Endothelial cell of umbilical vein (primary cell): ENCODE measurements around the gene ORC5. TPM values are rescaled to one million over a fixed set of nuclear protein-coding genes. Genes with fewer than 3 reads are reported as not detected.

Experiments used
- BruUV-seq: library from RNA; stranded (reverse); fragments of 400-500 nt; replicated peaks from 2 replicates; lab custom pipeline; 2021; lab: Mats Ljungman, UMichigan
- CTCF ChIA-PET: fragments of 300-600, 350-600 bp; sonication (Branson Sonifier 250); formaldehyde crosslinking; loops from one replicate; lab custom pipeline; 2021; ENCODE audit warnings: antibody characterized with exemption, inconsistent platforms; lab: Charles Lee
- POLR2A ChIA-PET: fragments of 300-600, 350-600 bp; sonication (Branson Sonifier 250); formaldehyde crosslinking; loops from one replicate; lab custom pipeline; 2021; ENCODE audit warnings: antibody characterized with exemption, inconsistent platforms; lab: Charles Lee
- DNase-seq: peaks from one replicate; pipeline ENCODE4 v3.0.0-alpha.2; 2011; ENCODE audit warnings: low read depth, low spot score
- FAIRE-seq: peaks from 2 replicates; lab custom pipeline; 2011; peaks lifted over from hg19 to GRCh38; lab: Jason Lieb, UNC
- H2AFZ ChIP-seq: 2 replicates; pipeline ENCODE4 v1.6.0; 2012; ENCODE audit warnings: low read depth, low read length, control low read depth, inconsistent platforms
- H3K27ac ChIP-seq: 2 replicates; pipeline ENCODE4 v1.5.1; 2011; ENCODE audit warnings: low read depth, mild to moderate bottlenecking, control low read depth, low read length, moderate library complexity; ENCODE audit not compliant: insufficient read depth
- H3K27me3 ChIP-seq, 2 experiments: 2 replicates each; pipeline versions ENCODE4 v1.6.0 to v1.6.1; 2011; ENCODE audit warnings: low read length in 2 of 2, mixed read lengths in 1 of 2; ENCODE audit not compliant: control insufficient read depth in 2 of 2, insufficient read depth in 2 of 2
- H3K36me3 ChIP-seq, 2 experiments: 2 replicates in 1 of 2; 3 replicates in 1 of 2; pipeline ENCODE4 v1.5.1; 2011; ENCODE audit warnings: low read length in 2 of 2, mild to moderate bottlenecking in 1 of 2, moderate library complexity in 1 of 2; ENCODE audit not compliant: control insufficient read depth in 2 of 2, insufficient read depth in 2 of 2; ENCODE audit errors: extremely low read depth in 1 of 2
- H3K4me1 ChIP-seq: 3 replicates; pipeline ENCODE4 v1.5.1; 2011; ENCODE audit warnings: mild to moderate bottlenecking, low read length; ENCODE audit not compliant: control insufficient read depth, insufficient read depth; ENCODE audit errors: extremely low read depth
- H3K4me2 ChIP-seq: 2 replicates; pipeline ENCODE4 v1.6.1; 2011; ENCODE audit warnings: low read length, control low read depth, mixed read lengths; ENCODE audit not compliant: insufficient read depth
- H3K4me3 ChIP-seq, 3 experiments: fragments of 200-600 bp in 1 of 3; sonication (generic), shearing (Covaris generic) in 1 of 3; replicated peaks in 1 of 3; 2 replicates each; pipeline ENCODE4 v1.5.1; 2011 to 2016; ENCODE audit warnings: control low read depth in 3 of 3, low read length in 3 of 3, mild to moderate bottlenecking in 2 of 3, inconsistent platforms in 1 of 3, low read depth in 1 of 3, moderate library complexity in 1 of 3; ENCODE audit not compliant: insufficient read depth in 1 of 3
- H3K79me2 ChIP-seq: 2 replicates; pipeline ENCODE4 v1.6.0; 2012; ENCODE audit warnings: low read length, inconsistent platforms; ENCODE audit not compliant: control insufficient read depth, insufficient read depth
- H3K9ac ChIP-seq: replicated peaks from 2 replicates; pipeline ENCODE3; 2011; ENCODE audit warnings: low read length, control low read depth; ENCODE audit not compliant: insufficient read depth; ENCODE audit errors: extremely low read depth
- H3K9me1 ChIP-seq: replicated peaks from 3 replicates; pipeline ENCODE4 v1.6.0; 2011; ENCODE audit warnings: mild to moderate bottlenecking, low read length; ENCODE audit not compliant: control insufficient read depth, insufficient read depth; ENCODE audit errors: extremely low read depth
- H3K9me3 ChIP-seq: replicated peaks from 2 replicates; pipeline ENCODE4 v1.5.1; 2012; ENCODE audit warnings: low read length, inconsistent platforms; ENCODE audit not compliant: control insufficient read depth, insufficient read depth
- H4K20me1 ChIP-seq: replicated peaks from 2 replicates; pipeline ENCODE3; 2011; ENCODE audit warnings: mild to moderate bottlenecking, low read length; ENCODE audit not compliant: control insufficient read depth, insufficient read depth; ENCODE audit errors: extremely low read depth
- EZH2 ChIP-seq: IDR thresholded peaks from 2 replicates; pipeline ENCODE4 v1.6.1; 2012; ENCODE audit warnings: borderline replicate concordance, low read depth, mild to moderate bottlenecking, moderate library complexity, low read length, inconsistent platforms; ENCODE audit not compliant: severe bottlenecking
- FOS ChIP-seq: IDR thresholded peaks from 2 replicates; pipeline ENCODE4 v1.6.1; 2011; ENCODE audit warnings: mild to moderate bottlenecking, low read length, moderate library complexity, borderline replicate concordance; ENCODE audit not compliant: insufficient read depth
- GATA2 ChIP-seq: IDR thresholded peaks from 2 replicates; pipeline ENCODE4 v1.7.0; 2011; ENCODE audit warnings: low read depth, mild to moderate bottlenecking, moderate library complexity, mixed read lengths, low read length; ENCODE audit not compliant: insufficient read length, insufficient read depth
- MYC ChIP-seq: IDR thresholded peaks from one replicate; pipeline ENCODE4 v1.6.1; 2011; ENCODE audit warnings: mild to moderate bottlenecking, low read depth, low read length
- POLR2AphosphoS5 ChIP-seq: IDR thresholded peaks from 2 replicates; pipeline ENCODE4 v1.6.1; 2012; ENCODE audit warnings: low read depth, mild to moderate bottlenecking, control low read depth, low read length, moderate library complexity; ENCODE audit not compliant: insufficient read depth
- dilution Hi-C: fragments of 300-500 bp; cut with MboI; formaldehyde crosslinking; loops from one replicate; pipeline ENCODE4 v1.15.0; 2019; ENCODE audit warnings: low sequenced_read_pairs; ENCODE audit not compliant: extremely low pct_ligation_motif_present
- intact Hi-C: fragments of 100-400 bp; cut with micrococcal nuclease; formaldehyde crosslinking; loops from one replicate; pipeline ENCODE4 v1.10.0; 2022
- polyA plus RNA-seq, 4 experiments: library from polyadenylated mRNA; depleted of rRNA in 3 of 4; stranded (reverse) in 3 of 4; unstranded in 1 of 4; fragments of >200 nt; gene quantifications; 2 replicates each; pipeline versions ENCODE4 v1.2.1 to v1.2.3, GENCODE V29; 2011 to 2012; ENCODE audit warnings: missing spikeins in 1 of 4
- total RNA-seq: library from RNA; stranded (reverse); gene quantifications from 2 replicates; pipeline ENCODE4 v1.2.3, GENCODE V29; 2021

ORC5 gene
- total and polyA plus RNA-seq, 2 donors (not counting 3 experiments of a cell fraction or from before 2014, with no cell fraction given) = 7.9 to 21.1 TPM

GRCh38 chr7:104174798-104175197, 33.0 kb downstream of the ORC5 start:
- Histone ChIP-seq H3K36me3 (peaks cover 0 to 2% of the 10 kb centered on the region in 2 experiments), H4K20me1 (no peaks in the 10 kb centered on the region), H3K79me2 (no peaks in the 10 kb centered on the region), H3K27ac (peak overlapping the region; percentile 41), H3K9ac (no peak overlapping the region), H3K9me3 (no peaks in the 10 kb centered on the region), H3K4me3 (no peak overlapping the region), H3K9me1 (no peaks in the 10 kb centered on the region), H3K4me1 (peaks cover 12% of the 10 kb centered on the region), H2AFZ (no peak overlapping the region), H3K27me3 (no peaks in the 10 kb centered on the region), H3K4me2 (no peak overlapping the region)
- TF ChIP-seq POLR2AphosphoS5 (no peak), GATA2 (no peak)
- intact Hi-C loops (no loop called here), dilution Hi-C loops (no loop called here)
- DNase-seq = peak; percentile 84
- ChIA-PET POLR2A (no interaction called here), CTCF (interaction anchor here (0.6 to 1.3 kb wide), 4 partner anchors 10 to 93 kb away, joined by 3 to 5 read pairs (median 4); no protein-coding TSS in a partner anchor)
- BruUV-seq = no TSS peak
- no peak for FAIRE-seq

GRCh38 chr7:104162081-104162480, 45.7 kb downstream of the ORC5 start:
- H3K4me1 ChIP-seq = no peaks in the 10 kb centered on the region

More at GRCh38 chr7:104162081-104162480, 45.7 kb downstream of the ORC5 start:
- H3K36me3 ChIP-seq = peaks cover 0 to 3% of the 10 kb centered on the region in 2 experiments
- no peak for FAIRE-seq
- ChIA-PET POLR2A (no interaction called here), CTCF (interaction anchor here (1.4 to 2.1 kb wide), 5 partner anchors 56 to 638 kb away, joined by 5 to 11 read pairs (median 10); no protein-coding TSS in a partner anchor)
- DNase-seq = no peak
- no peaks in the 10 kb centered on the region for H3K27me3 ChIP-seq
- intact Hi-C loops (loop anchor here (5.0 kb wide), 1 partner anchor 755 kb away; no protein-coding TSS in a partner anchor), dilution Hi-C loops (no loop called here)
- no TSS peak for BruUV-seq
- H3K4me2 ChIP-seq = no peak overlapping the region
- no peaks in the 10 kb centered on the region for H4K20me1 ChIP-seq
- TF ChIP-seq MYC = no peak
- no peak for TF ChIP-seq FOS
- TF ChIP-seq EZH2 = no peak
- peaks cover 2% of the 10 kb centered on the region for H3K79me2 ChIP-seq
- no peaks in the 10 kb centered on the region for H3K9me1 ChIP-seq
- H3K9ac ChIP-seq = no peak overlapping the region
- H3K9me3 ChIP-seq = no peaks in the 10 kb centered on the region
- H3K4me3 ChIP-seq = no peak overlapping the region
- no peak overlapping the region for H3K27ac ChIP-seq
- no peak overlapping the region for H2AFZ ChIP-seq
